H9 (cell line): ENCODE measurements around the gene ACSM3. TPM values are rescaled to one million over a fixed set of nuclear protein-coding genes. Genes with fewer than 3 reads are reported as not detected.

Experiments used
- DNase-seq: peaks from one replicate; pipeline ENCODE4 v3.0.0-alpha.2; 2017
- H2AFZ ChIP-seq: one replicate; pipeline ENCODE4 v1.6.1; 2013; ENCODE audit warnings: mild to moderate bottlenecking, low read length, control low read depth, moderate library complexity
- H2AK5ac ChIP-seq: 2 replicates; pipeline ENCODE4 v1.6.1; 2013; ENCODE audit warnings: low read length, control low read depth, mixed read lengths; ENCODE audit not compliant: insufficient read length
- H2BK120ac ChIP-seq: one replicate; pipeline ENCODE4 v1.6.1; 2013; ENCODE audit warnings: low read depth, mild to moderate bottlenecking, low read length, control low read depth, inconsistent platforms; ENCODE audit not compliant: poor library complexity, severe bottlenecking
- H2BK12ac ChIP-seq: 2 replicates; pipeline ENCODE4 v1.6.1; 2013; ENCODE audit warnings: low read length, control low read depth, mixed read lengths, low read depth; ENCODE audit not compliant: insufficient read length
- H2BK15ac ChIP-seq: 2 replicates; pipeline ENCODE4 v1.6.1; 2013; ENCODE audit warnings: low read depth, low read length, control low read depth
- H2BK20ac ChIP-seq: one replicate; pipeline ENCODE4 v1.6.1; 2013; ENCODE audit warnings: low read depth, mild to moderate bottlenecking, low read length, control low read depth, inconsistent platforms; ENCODE audit not compliant: poor library complexity, severe bottlenecking
- H2BK5ac ChIP-seq: 2 replicates; pipeline ENCODE4 v1.6.1; 2013; ENCODE audit warnings: low read length, control low read depth, mixed read lengths; ENCODE audit not compliant: insufficient read length
- H3K14ac ChIP-seq: 2 replicates; pipeline ENCODE4 v1.6.1; 2013; ENCODE audit warnings: low read length, control low read depth; ENCODE audit not compliant: insufficient read depth
- H3K18ac ChIP-seq: 2 replicates; pipeline ENCODE4 v1.6.1; 2013; ENCODE audit warnings: low read depth, mild to moderate bottlenecking, mixed read lengths, low read length, control low read depth; ENCODE audit not compliant: insufficient read length
- H3K23ac ChIP-seq: 2 replicates; pipeline ENCODE4 v1.6.1; 2013; ENCODE audit warnings: low read length, control low read depth, mixed read lengths, low read depth; ENCODE audit not compliant: insufficient read length
- H3K23me2 ChIP-seq: 2 replicates; pipeline ENCODE4 v1.6.1; 2013; ENCODE audit warnings: low read depth, mild to moderate bottlenecking, mixed read lengths, low read length, control low read depth; ENCODE audit not compliant: insufficient read length, poor library complexity, severe bottlenecking
- H3K27ac ChIP-seq: 2 replicates; pipeline ENCODE4 v1.5.1; 2013; ENCODE audit warnings: low read length, control low read depth, mixed read lengths, low read depth; ENCODE audit not compliant: insufficient read length
- H3K27me3 ChIP-seq: 2 replicates; pipeline ENCODE4 v1.6.1; 2013; ENCODE audit warnings: low read length, control low read depth, inconsistent platforms; ENCODE audit not compliant: insufficient read depth
- H3K4ac ChIP-seq: 2 replicates; pipeline ENCODE4 v1.6.1; 2013; ENCODE audit warnings: low read depth, mild to moderate bottlenecking, control low read depth, inconsistent platforms, low read length, moderate library complexity
- H3K4me1 ChIP-seq: 2 replicates; pipeline ENCODE4 v1.6.1; 2013; ENCODE audit warnings: low read length, control low read depth, inconsistent platforms; ENCODE audit not compliant: insufficient read depth
- H3K4me2 ChIP-seq: 2 replicates; pipeline ENCODE4 v1.6.1; 2013; ENCODE audit warnings: low read length, control low read depth, mixed read lengths; ENCODE audit not compliant: insufficient read length, insufficient read depth
- H3K56ac ChIP-seq: 2 replicates; pipeline ENCODE4 v1.6.1; 2013; ENCODE audit warnings: low read depth, mild to moderate bottlenecking, mixed read lengths, low read length, control low read depth; ENCODE audit not compliant: insufficient read length
- H3K79me1 ChIP-seq: 2 replicates; pipeline ENCODE4 v1.6.1; 2013; ENCODE audit warnings: low read depth, mild to moderate bottlenecking, moderate library complexity, low read length, control low read depth, inconsistent platforms; ENCODE audit not compliant: insufficient read depth, poor library complexity, severe bottlenecking
- H3K79me2 ChIP-seq: 2 replicates; pipeline ENCODE4 v1.6.1; 2013; ENCODE audit warnings: low read length, control low read depth, inconsistent platforms; ENCODE audit not compliant: insufficient read depth
- H3K9ac ChIP-seq: 2 replicates; pipeline ENCODE4 v1.6.1; 2013; ENCODE audit warnings: low read length, control low read depth, mixed read lengths; ENCODE audit not compliant: insufficient read length; ENCODE audit errors: extremely low read depth
- H3K9me3 ChIP-seq: one replicate; pipeline ENCODE4 v1.6.1; 2013; ENCODE audit warnings: low read depth, low read length, inconsistent platforms; ENCODE audit not compliant: control insufficient read depth
- H3T11ph ChIP-seq: one replicate; pipeline ENCODE4 v1.6.1; 2013; ENCODE audit warnings: mild to moderate bottlenecking, low read length, control low read depth, inconsistent platforms
- H4K20me1 ChIP-seq: one replicate; pipeline ENCODE4 v1.6.1; 2013; ENCODE audit not compliant: control insufficient read depth, insufficient read length, insufficient read depth
- H4K5ac ChIP-seq: 2 replicates; pipeline ENCODE4 v1.6.1; 2013; ENCODE audit warnings: low read depth, mild to moderate bottlenecking, mixed read lengths, low read length, control low read depth; ENCODE audit not compliant: insufficient read length
- H4K8ac ChIP-seq: replicated peaks from 2 replicates; pipeline ENCODE4 v1.6.1; 2013; ENCODE audit warnings: low read length, control low read depth, mixed read lengths, low read depth; ENCODE audit not compliant: insufficient read length
- H4K91ac ChIP-seq: 2 replicates; pipeline ENCODE4 v1.6.1; 2013; ENCODE audit warnings: low read depth, mild to moderate bottlenecking, moderate library complexity, mixed read lengths, low read length, control low read depth; ENCODE audit not compliant: insufficient read length
- H3K27ac Mint-ChIP-seq, 3 experiments: 2 replicates in 2 of 3; 3 replicates in 1 of 3; pipeline ENCODE4 v1.8.0; 2020 to 2021; ENCODE audit warnings: mixed read lengths in 3 of 3, mild to moderate bottlenecking in 1 of 3, moderate library complexity in 1 of 3
- H3K27me3 Mint-ChIP-seq: 2 replicates; pipeline ENCODE4 v1.8.0; 2021; ENCODE audit warnings: low read depth, mild to moderate bottlenecking, moderate library complexity, mixed read lengths
- H3K36me3 Mint-ChIP-seq, 3 experiments: 2 replicates in 2 of 3; 3 replicates in 1 of 3; pipeline ENCODE4 v1.8.0; 2020 to 2021; ENCODE audit warnings: low read depth in 3 of 3, mixed read lengths in 3 of 3; ENCODE audit not compliant: insufficient read depth in 1 of 3
- H3K4me1 Mint-ChIP-seq, 2 experiments: 2 replicates each; pipeline ENCODE4 v1.8.0; 2020; ENCODE audit warnings: mixed read lengths in 2 of 2
- H3K4me3 Mint-ChIP-seq, 2 experiments: 2 replicates in 1 of 2; 3 replicates in 1 of 2; pipeline ENCODE4 v1.8.0; 2020 to 2021; ENCODE audit warnings: mild to moderate bottlenecking in 2 of 2, mixed read lengths in 2 of 2, moderate library complexity in 1 of 2
- H3K9me3 Mint-ChIP-seq, 2 experiments: 2 replicates in 1 of 2; 3 replicates in 1 of 2; pipeline ENCODE4 v1.8.0; 2020; ENCODE audit warnings: mild to moderate bottlenecking in 2 of 2, mixed read lengths in 2 of 2, moderate library complexity in 1 of 2
- CTCF ChIP-seq: fragments of 200-600 bp; sonication (generic); conservative IDR thresholded peaks from 3 replicates; pipeline ENCODE4 v1.8.0; 2021; ENCODE audit warnings: antibody characterized with exemption, mild to moderate bottlenecking
- WGBS: extraction: QIAGEN DNeasy Blood & Tissue Kit; methylation state at CpG from one replicate; pipeline ENCODE4 v1.1.7; 2013; ENCODE audit warnings: missing lambda C conversion rate, low lambda C conversion rate, mixed read lengths; ENCODE audit not compliant: insufficient read length; ENCODE audit errors: extremely low coverage; 5-methylcytosine and 5-hydroxymethylcytosine counted together
- total RNA-seq: library from RNA; stranded (reverse); gene quantifications from 2 replicates; pipeline ENCODE4 v1.2.1, GENCODE V29; 2021

ACSM3 gene
- total RNA-seq, 1 experiment from 2014 or later: 3.1 TPM

GRCh38 chr16:20741554-20742285 is 22.1 kb upstream of the ACSM3 start, which contains the start of gene THUMPD1:
TSS of gene THUMPD1 (minus strand) at chr16:20741818. CDS start at chr16:20741739, 79 bp downstream.
- no peak within 1 kb of the TSS for H2BK120ac ChIP-seq
- no peak within 1 kb of the TSS for H4K5ac ChIP-seq
- peak; percentile 98 for DNase-seq
- no peak within 1 kb of the TSS for H4K91ac ChIP-seq
- H3K9ac ChIP-seq: peak within 1 kb of the TSS; percentile 89
- H2AK5ac ChIP-seq: no peak within 1 kb of the TSS
- no peak within 1 kb of the TSS for H3K27ac ChIP-seq
- H4K8ac ChIP-seq: no peak within 1 kb of the TSS
- H3K23ac ChIP-seq: no peak within 1 kb of the TSS
- no peaks in the 10 kb centered on the region for H3K79me1 ChIP-seq
- Mint-ChIP-seq H3K27ac (peak within 1 kb of the TSS; percentile 95 to 98 (median 98)), H3K4me1 (peaks cover 7 to 8% of the 10 kb centered on the region in 2 experiments), H3K4me3 (peak within 1 kb of the TSS; percentile 96 to 97), H3K36me3 (peaks cover 8 to 20% (median 15%) of the 10 kb centered on the region in 3 experiments; a peak in 5 of 7 replicates), H3K27me3 (no peaks in the 10 kb centered on the region; the same call in 1 of the 2 replicates), H3K9me3 (peaks cover 10 to 15% of the 10 kb centered on the region in 2 experiments)
- no peak within 1 kb of the TSS for H2BK12ac ChIP-seq
- no peak within 1 kb of the TSS for H2BK15ac ChIP-seq
- H3K18ac ChIP-seq: peak within 1 kb of the TSS; percentile 97
- peaks cover 9% of the 10 kb centered on the region; the same call in 1 of the 2 replicates for H3K79me2 ChIP-seq
- no peaks in the 10 kb centered on the region for H3K27me3 ChIP-seq
- peak within 1 kb of the TSS; percentile 91 for H3K14ac ChIP-seq
- H3K4me2 ChIP-seq: peak within 1 kb of the TSS; percentile 65
- no peak for TF ChIP-seq CTCF
- H2BK20ac ChIP-seq: no peak within 1 kb of the TSS
- H3K23me2 ChIP-seq: peaks cover 5% of the 10 kb centered on the region
- no peak within 1 kb of the TSS for H3K56ac ChIP-seq
- H4K20me1 ChIP-seq: no peaks in the 10 kb centered on the region
- H3K9me3 ChIP-seq: no peaks in the 10 kb centered on the region
- no peak within 1 kb of the TSS for H3T11ph ChIP-seq
- no CpG with 5 or more reads among the region's 42 CpGs for WGBS
- H2AFZ ChIP-seq: no peak within 1 kb of the TSS
- H2BK5ac ChIP-seq: no peak within 1 kb of the TSS
- no peak within 1 kb of the TSS for H3K4ac ChIP-seq
- no peaks in the 10 kb centered on the region; the same call in 1 of the 2 replicates for H3K4me1 ChIP-seq
